ENCODE data around the gene TRMT11. TPM values are rescaled to one million over a fixed set of nuclear protein-coding genes. Genes with fewer than 3 reads are reported as not detected.

TRMT11 gene
- total RNA-seq, 1 donor from 2014 or later, result 105 TPM

DNA sequence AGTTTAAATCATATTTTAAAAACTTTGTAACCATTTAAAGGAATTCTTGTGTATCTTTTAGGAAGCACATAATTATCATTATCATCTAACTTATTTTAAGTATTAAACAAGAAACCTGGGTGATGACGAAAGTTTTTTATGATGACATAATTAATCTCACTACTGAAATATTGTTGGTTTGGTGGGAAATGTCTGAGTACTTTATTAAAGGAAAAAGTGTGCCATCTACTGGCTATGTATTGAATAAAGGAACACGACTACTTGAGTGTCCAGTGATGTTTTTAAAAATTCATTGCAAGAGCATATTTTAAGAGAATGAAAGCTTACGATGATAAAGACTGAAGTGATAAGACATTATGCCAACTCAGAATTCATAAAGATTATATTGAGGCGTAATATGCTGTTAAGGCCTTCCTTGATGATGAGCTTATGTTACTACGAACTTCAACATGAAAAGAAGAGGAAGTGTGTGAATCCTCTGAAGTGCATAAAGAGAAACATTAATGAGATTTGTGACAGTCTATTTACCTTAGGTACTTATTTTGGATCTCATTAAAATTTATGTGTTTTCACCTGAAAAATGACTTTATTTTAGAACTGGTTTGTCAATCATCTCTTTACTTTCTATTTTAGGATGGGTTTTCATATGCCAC, 12.0 kb upstream of the TRMT11 start:
- no peak overlapping the region for H3K27ac Mint-ChIP-seq
- Histone ChIP-seq H4K20me1 (ENCODE audit: low read depth) (no peaks in the 10 kb centered on the region), H3K27ac (no peak overlapping the region), H3K9ac (no peak overlapping the region), H3K4me1 (no peaks in the 10 kb centered on the region), H3K79me2 (ENCODE audit: low read depth) (no peaks in the 10 kb centered on the region), H3K36me3 (no peaks in the 10 kb centered on the region), H2AFZ (replicated peaks) (no peak overlapping the region), H3K4me2 (no peak overlapping the region), H3F3A (ENCODE audit: low read depth) (no peaks in the 10 kb centered on the region), H3K4me3 (no peak overlapping the region), H3K27me3 (no peaks in the 10 kb centered on the region), H3K9me3 (ENCODE audit: low read depth) (no peaks in the 10 kb centered on the region)
- H3K4me1 Mint-ChIP-seq, result no peaks in the 10 kb centered on the region
- no peaks in the 10 kb centered on the region for H3K9me3 Mint-ChIP-seq
- peak; percentile 34 for DNase-seq (ENCODE audit: low spot score)
- H3K36me3 Mint-ChIP-seq, result no peaks in the 10 kb centered on the region
- H3K27me3 Mint-ChIP-seq (ENCODE audit: insufficient read depth, low read depth), result peaks cover 2% of the 10 kb centered on the region
- no peak overlapping the region for H3K4me3 Mint-ChIP-seq
- TF ChIP-seq, protein P1, sequence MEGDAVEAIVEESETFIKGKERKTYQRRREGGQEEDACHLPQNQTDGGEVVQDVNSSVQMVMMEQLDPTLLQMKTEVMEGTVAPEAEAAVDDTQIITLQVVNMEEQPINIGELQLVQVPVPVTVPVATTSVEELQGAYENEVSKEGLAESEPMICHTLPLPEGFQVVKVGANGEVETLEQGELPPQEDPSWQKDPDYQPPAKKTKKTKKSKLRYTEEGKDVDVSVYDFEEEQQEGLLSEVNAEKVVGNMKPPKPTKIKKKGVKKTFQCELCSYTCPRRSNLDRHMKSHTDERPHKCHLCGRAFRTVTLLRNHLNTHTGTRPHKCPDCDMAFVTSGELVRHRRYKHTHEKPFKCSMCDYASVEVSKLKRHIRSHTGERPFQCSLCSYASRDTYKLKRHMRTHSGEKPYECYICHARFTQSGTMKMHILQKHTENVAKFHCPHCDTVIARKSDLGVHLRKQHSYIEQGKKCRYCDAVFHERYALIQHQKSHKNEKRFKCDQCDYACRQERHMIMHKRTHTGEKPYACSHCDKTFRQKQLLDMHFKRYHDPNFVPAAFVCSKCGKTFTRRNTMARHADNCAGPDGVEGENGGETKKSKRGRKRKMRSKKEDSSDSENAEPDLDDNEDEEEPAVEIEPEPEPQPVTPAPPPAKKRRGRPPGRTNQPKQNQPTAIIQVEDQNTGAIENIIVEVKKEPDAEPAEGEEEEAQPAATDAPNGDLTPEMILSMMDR (IDR thresholded peaks at IDR 0.05), result peak; percentile 62
- TF ChIP-seq EZH2phosphoT487 (IDR thresholded peaks at IDR 0.05), result no peak

- H3K36me3 Mint-ChIP-seq, result no peaks in the 10 kb centered on the region
- Histone ChIP-seq H2AFZ (replicated peaks) (no peak overlapping the region), H4K20me1 (ENCODE audit: low read depth) (no peaks in the 10 kb centered on the region), H3K9me3 (ENCODE audit: low read depth) (no peaks in the 10 kb centered on the region), H3F3A (ENCODE audit: low read depth) (no peaks in the 10 kb centered on the region), H3K9ac (no peak overlapping the region), H3K4me1 (no peaks in the 10 kb centered on the region), H3K79me2 (ENCODE audit: low read depth) (no peaks in the 10 kb centered on the region), H3K4me2 (no peak overlapping the region), H3K36me3 (no peaks in the 10 kb centered on the region), H3K27ac (no peak overlapping the region), H3K4me3 (no peak overlapping the region), H3K27me3 (no peaks in the 10 kb centered on the region)
- no peak for DNase-seq (ENCODE audit: low spot score)
- H3K4me3 Mint-ChIP-seq, result no peak overlapping the region
- H3K27me3 Mint-ChIP-seq (ENCODE audit: insufficient read depth, low read depth), result no peaks in the 10 kb centered on the region
- no peaks in the 10 kb centered on the region for H3K4me1 Mint-ChIP-seq
- H3K27ac Mint-ChIP-seq, result no peak overlapping the region
- H3K9me3 Mint-ChIP-seq, result no peaks in the 10 kb centered on the region
- no peak for TF ChIP-seq EZH2 (IDR thresholded peaks at IDR 0.05)
- no peak for TF ChIP-seq EZH2phosphoT487 (IDR thresholded peaks at IDR 0.05)
- TF ChIP-seq, protein P1 (IDR thresholded peaks at IDR 0.05), result no peak
These were observed 7.2 kb upstream of the TRMT11 start for GRCh38 chr6:125979101-125979500.

DNA sequence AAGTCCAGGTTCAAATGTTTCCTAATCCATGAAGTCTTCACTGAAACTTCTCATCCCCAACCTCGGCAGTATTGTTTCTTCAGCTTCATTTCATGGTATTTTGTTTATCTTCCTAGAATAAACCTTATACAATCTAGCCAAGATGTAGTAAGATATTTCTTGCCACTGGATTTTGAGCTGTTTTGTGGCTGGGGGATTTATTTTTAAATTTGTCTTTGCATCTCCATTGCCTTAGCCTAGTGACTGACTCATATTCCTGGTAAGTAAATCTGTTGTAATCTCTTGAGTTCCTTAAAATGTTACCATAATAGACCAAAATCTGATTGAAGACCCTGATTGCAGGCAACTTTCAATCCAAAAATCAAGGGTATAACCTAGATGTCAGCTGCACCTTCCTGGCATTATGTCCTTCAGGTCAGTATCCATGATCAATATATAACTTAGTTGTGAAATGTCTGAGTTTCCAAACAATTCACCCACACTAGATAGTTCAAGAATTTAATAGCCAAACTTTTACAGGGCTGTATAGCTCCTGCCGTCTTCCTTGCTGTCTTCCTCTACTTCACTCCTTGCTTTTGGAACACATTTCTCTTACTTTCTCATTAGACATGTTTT, 4.7 kb upstream of the TRMT11 start:
- Mint-ChIP-seq H3K9me3 (no peaks in the 10 kb centered on the region), H3K36me3 (no peaks in the 10 kb centered on the region), H3K4me3 (no peak overlapping the region), H3K4me1 (no peaks in the 10 kb centered on the region), H3K27ac (no peak overlapping the region), H3K27me3 (ENCODE audit: insufficient read depth, low read depth) (no peaks in the 10 kb centered on the region)
- Histone ChIP-seq H3K9me3 (ENCODE audit: low read depth) (no peaks in the 10 kb centered on the region), H3K9ac (no peak overlapping the region), H3K27me3 (no peaks in the 10 kb centered on the region), H3K79me2 (ENCODE audit: low read depth) (peaks cover 11% of the 10 kb centered on the region), H3K27ac (no peak overlapping the region), H3K36me3 (no peaks in the 10 kb centered on the region), H3K4me1 (peaks cover 6% of the 10 kb centered on the region), H2AFZ (replicated peaks) (no peak overlapping the region), H3K4me2 (no peak overlapping the region), H3K4me3 (no peak overlapping the region), H4K20me1 (ENCODE audit: low read depth) (no peaks in the 10 kb centered on the region), H3F3A (ENCODE audit: low read depth) (peaks cover 4% of the 10 kb centered on the region)
- no peak for DNase-seq (ENCODE audit: low spot score)
- no peak for TF ChIP-seq EZH2 (IDR thresholded peaks at IDR 0.05)
- TF ChIP-seq EZH2phosphoT487 (IDR thresholded peaks at IDR 0.05), result no peak
- TF ChIP-seq, protein P1 (IDR thresholded peaks at IDR 0.05), result no peak
